SK-N-SH (cell line): ENCODE measurements around the gene GNB1L. TPM values are rescaled to one million over a fixed set of nuclear protein-coding genes. Genes with fewer than 3 reads are reported as not detected.

Source experiments
- CTCF ChIA-PET: fragments of 300-600, 350-600 bp; formaldehyde crosslinking; extraction: SDS; loops from one replicate; lab custom pipeline; 2021; lab: Yijun Ruan, JAX
- POLR2A ChIA-PET: fragments of 350-600 bp; sonication (Branson Sonifier 250); formaldehyde crosslinking; extraction: SDS; loops from one replicate; lab custom pipeline; 2020; ENCODE audit warnings: antibody characterized with exemption, inconsistent platforms; lab: Yijun Ruan, JAX
- DNase-seq: peaks from one replicate; pipeline ENCODE4 v3.0.0; 2012
- H2AFZ ChIP-seq: fragments of 200-600 bp; sonication (generic); 2 replicates; pipeline ENCODE4 v1.8.1; 2016; ENCODE audit warnings: antibody characterized with exemption, mild to moderate bottlenecking, low read depth
- H3F3A ChIP-seq: fragments of 200-600 bp; sonication (generic); replicated peaks from 2 replicates; pipeline ENCODE3; 2016; ENCODE audit warnings: antibody characterized with exemption, mild to moderate bottlenecking; ENCODE audit not compliant: insufficient read depth
- H3K27ac ChIP-seq, 2 experiments: fragments of 200-500 bp in 1 of 2; fragments of 200-600 bp in 1 of 2; sonication (Bioruptor generic) in 1 of 2; sonication (generic), shearing (Covaris generic) in 1 of 2; 2 replicates each; pipeline versions ENCODE4 v1.5.1 to v1.6.1; 2014 to 2016; ENCODE audit warnings: low read depth in 2 of 2, inconsistent platforms in 1 of 2, low read length in 1 of 2, mild to moderate bottlenecking in 1 of 2, mixed read lengths in 1 of 2
- H3K27me3 ChIP-seq: fragments of 200-600 bp; sonication (generic), shearing (Covaris generic); 2 replicates; pipeline ENCODE4 v1.6.1; 2016; ENCODE audit warnings: mixed run types; ENCODE audit not compliant: insufficient read depth
- H3K36me3 ChIP-seq, 2 experiments: fragments of 200-500 bp in 1 of 2; fragments of 200-600 bp in 1 of 2; sonication (Bioruptor generic) in 1 of 2; sonication (generic) in 1 of 2; replicated peaks in 1 of 2; 2 replicates each; pipeline versions ENCODE3 to v1.5.1; 2014 to 2016; ENCODE audit warnings: low read length in 1 of 2, mild to moderate bottlenecking in 1 of 2; ENCODE audit not compliant: insufficient read depth in 2 of 2, control insufficient read depth in 1 of 2
- H3K4me1 ChIP-seq, 2 experiments: fragments of 200-500 bp in 1 of 2; fragments of 200-600 bp in 1 of 2; sonication (Bioruptor generic) in 1 of 2; sonication (generic), shearing (Covaris generic) in 1 of 2; 2 replicates each; pipeline versions ENCODE4 v1.5.1 to v1.6.1; 2014 to 2016; ENCODE audit warnings: low read depth in 1 of 2, low read length in 1 of 2, mixed run types in 1 of 2; ENCODE audit not compliant: insufficient read depth in 2 of 2, control insufficient read depth in 1 of 2
- H3K4me2 ChIP-seq: fragments of 200-600 bp; sonication (generic), shearing (Covaris generic); 2 replicates; pipeline ENCODE4 v1.6.1; 2017; ENCODE audit warnings: mixed run types
- H3K4me3 ChIP-seq, 2 experiments: fragments of 200-500 bp in 1 of 2; fragments of 200-600 bp in 1 of 2; sonication (Bioruptor generic) in 1 of 2; sonication (generic), shearing (Covaris generic) in 1 of 2; 2 replicates each; pipeline versions ENCODE4 v1.5.1 to v1.8.1; 2014 to 2016; ENCODE audit warnings: low read depth in 2 of 2, inconsistent platforms in 1 of 2, low read length in 1 of 2, mild to moderate bottlenecking in 1 of 2, mixed read lengths in 1 of 2, moderate library complexity in 1 of 2
- H3K79me2 ChIP-seq: fragments of 200-600 bp; sonication (generic); 2 replicates; pipeline ENCODE4 v1.8.1; 2017; ENCODE audit warnings: mild to moderate bottlenecking; ENCODE audit not compliant: insufficient read depth
- H3K9ac ChIP-seq: fragments of 200-600 bp; sonication (generic); 2 replicates; pipeline ENCODE4 v1.6.1; 2017; ENCODE audit warnings: mixed run types
- H3K9me2 ChIP-seq: fragments of 200-600 bp; sonication (generic); 2 replicates; pipeline ENCODE4 v1.6.1; 2017; ENCODE audit warnings: mixed run types
- H3K9me3 ChIP-seq: fragments of 200-600 bp; sonication (generic); 2 replicates; pipeline ENCODE4 v1.6.1; 2017; ENCODE audit warnings: mixed run types, mild to moderate bottlenecking, moderate library complexity
- H4K20me1 ChIP-seq: fragments of 200-600 bp; sonication (generic); 2 replicates; pipeline ENCODE4 v1.6.1; 2017; ENCODE audit warnings: mild to moderate bottlenecking, mixed run types; ENCODE audit not compliant: insufficient read depth
- ELF1 ChIP-seq: IDR thresholded peaks from 2 replicates; pipeline ENCODE4 v1.4.0; 2012
- JUND ChIP-seq: IDR thresholded peaks from 2 replicates; pipeline ENCODE4 v1.4.0; 2012
- MXI1 ChIP-seq: IDR thresholded peaks from 2 replicates; pipeline ENCODE4 v1.6.1; 2012; ENCODE audit warnings: mild to moderate bottlenecking, low read depth, low read length, improper control_type of control experiment
- PBX3 ChIP-seq: IDR thresholded peaks from 2 replicates; pipeline ENCODE4; 2012
- POLR2AphosphoS5 ChIP-seq: IDR thresholded peaks from 2 replicates; pipeline ENCODE4 v1.6.1; 2012; ENCODE audit warnings: low read depth, low read length
- REST ChIP-seq: IDR thresholded peaks from 2 replicates; pipeline ENCODE4 v1.6.1; 2012; ENCODE audit warnings: mild to moderate bottlenecking, low read depth, low read length, moderate library complexity
- RFX5 ChIP-seq: IDR thresholded peaks from 2 replicates; pipeline ENCODE4 v1.6.1; 2012; ENCODE audit warnings: mild to moderate bottlenecking, improper control_type of control experiment, low read length
- TAF1 ChIP-seq: IDR thresholded peaks from 2 replicates; pipeline ENCODE4 v1.6.1; 2012; ENCODE audit warnings: low read depth, mild to moderate bottlenecking, low read length, moderate library complexity, borderline replicate concordance
- USF2 ChIP-seq: fragments of 150-350 bp; IDR thresholded peaks from 2 replicates; pipeline ENCODE4 v1.6.1; 2017; ENCODE audit warnings: antibody characterized with exemption, low read length, low read depth, borderline replicate concordance
- WGBS: methylation state at CpG from one replicate; pipeline ENCODE4 v1.1.6; 2017; ENCODE audit warnings: low lambda C conversion rate; 5-methylcytosine and 5-hydroxymethylcytosine counted together
- polyA plus RNA-seq, 3 experiments: library from polyadenylated mRNA; depleted of rRNA; stranded (reverse); fragments of >200 nt; gene quantifications; 2 replicates each; pipeline ENCODE4 v1.2.3, GENCODE V29; 2012

GNB1L gene
- polyA plus RNA-seq, 1 of the 3 experiments (the other 2 are of a cell fraction): 5.9 TPM

GRCh38 chr22:19764299-19764593 lies 90.4 kb downstream of the GNB1L start:
- TF ChIP-seq ELF1 (no peak), REST (no peak), TAF1 (no peak), POLR2AphosphoS5 (no peak), PBX3 (no peak), MXI1 (no peak), USF2 (no peak)
- no peaks in the 10 kb centered on the region for H3K36me3 ChIP-seq
- H2AFZ ChIP-seq: no peak overlapping the region
- no peak overlapping the region for H3K4me2 ChIP-seq
- H4K20me1 ChIP-seq: no peaks in the 10 kb centered on the region
- ChIA-PET POLR2A (no interaction called here), CTCF (interaction anchor here (1.2 to 3.7 kb wide), 7 partner anchors 8 to 146 kb away, joined by 3 to 15 read pairs (median 6); no protein-coding TSS in a partner anchor)
- H3K4me1 ChIP-seq: peaks cover 0 to 4% of the 10 kb centered on the region in 2 experiments; a peak in 2 of 4 replicates
- no peaks in the 10 kb centered on the region for H3F3A ChIP-seq
- no peak overlapping the region for H3K27ac ChIP-seq
- H3K9ac ChIP-seq: no peak overlapping the region
- no peak overlapping the region for H3K4me3 ChIP-seq
- no peaks in the 10 kb centered on the region for H3K9me3 ChIP-seq
- WGBS: 94% methylated on average over 12 of the region's 17 CpGs
- no peaks in the 10 kb centered on the region for H3K79me2 ChIP-seq
- peaks cover 33% of the 10 kb centered on the region for H3K27me3 ChIP-seq
- no peaks in the 10 kb centered on the region for H3K9me2 ChIP-seq
- no peak for DNase-seq

- WGBS: 90% methylated on average over 33 of the region's 39 CpGs
- CTCF ChIA-PET: interaction anchor here (0.7 to 3.7 kb wide), 10 partner anchors 7 to 146 kb away, joined by 3 to 15 read pairs (median 6); no protein-coding TSS in a partner anchor
- H3K4me2 ChIP-seq: no peak overlapping the region
Measured at GRCh38 chr22:19763458-19764298, 91.0 kb downstream of the GNB1L start.

More at GRCh38 chr22:19763458-19764298, 91.0 kb downstream of the GNB1L start:
- Histone ChIP-seq H3K9ac (no peak overlapping the region), H3K4me1 (peaks cover 0 to 4% of the 10 kb centered on the region in 2 experiments; a peak in 2 of 4 replicates), H3K27me3 (peaks cover 39% of the 10 kb centered on the region), H3K27ac (no peak overlapping the region), H4K20me1 (no peaks in the 10 kb centered on the region), H3K9me2 (no peaks in the 10 kb centered on the region), H2AFZ (no peak overlapping the region), H3K36me3 (no peaks in the 10 kb centered on the region), H3K79me2 (no peaks in the 10 kb centered on the region), H3K4me3 (no peak overlapping the region), H3K9me3 (no peaks in the 10 kb centered on the region), H3F3A (no peaks in the 10 kb centered on the region)
- POLR2A ChIA-PET: no interaction called here
- DNase-seq: no peak
- no peak for TF ChIP-seq RFX5
- TF ChIP-seq JUND: no peak
- no peak for TF ChIP-seq POLR2AphosphoS5
